SU-DHL-6 (cell line): ENCODE data around the gene MPO.

Experiments
- H2AFZ ChIP-seq: fragments of 200-600 bp; sonication (generic); 2 replicates; pipeline ENCODE4 v1.6.1; 2014; ENCODE audit warnings: low read depth, mild to moderate bottlenecking, moderate library complexity, mixed read lengths, antibody characterized with exemption, low read length; ENCODE audit not compliant: severe bottlenecking
- H3F3A ChIP-seq: fragments of 200-600 bp; shearing (Covaris generic); 2 replicates; pipeline ENCODE4 v1.6.0; 2016; ENCODE audit warnings: antibody characterized with exemption, mild to moderate bottlenecking; ENCODE audit not compliant: insufficient read depth
- H3K27ac ChIP-seq: fragments of 200-600 bp; sonication (generic); 2 replicates; pipeline ENCODE4 v1.5.1; 2016; ENCODE audit warnings: low read depth, mild to moderate bottlenecking, low read length, moderate library complexity, mixed read lengths
- H3K27me3 ChIP-seq: fragments of 200-600 bp; sonication (generic), shearing (Covaris generic); 2 replicates; pipeline ENCODE4 v1.6.0; 2014; ENCODE audit warnings: mild to moderate bottlenecking, low read length
- H3K36me3 ChIP-seq: fragments of 200-600 bp; sonication (generic); 2 replicates; pipeline ENCODE4 v1.6.1; 2014; ENCODE audit warnings: mild to moderate bottlenecking, low read length, mixed read lengths
- H3K4me2 ChIP-seq: fragments of 300-600, 200-600 bp; shearing (Covaris generic), sonication (generic); 2 replicates; pipeline ENCODE4 v1.6.0; 2014; ENCODE audit warnings: low read length, low read depth, mild to moderate bottlenecking; ENCODE audit not compliant: poor library complexity, severe bottlenecking
- H3K4me3 ChIP-seq: fragments of 200-600 bp; sonication (generic); 2 replicates; pipeline ENCODE4 v1.5.1; 2014; ENCODE audit warnings: antibody characterized with exemption, low read length, mild to moderate bottlenecking, mixed read lengths; ENCODE audit not compliant: insufficient read depth, poor library complexity, severe bottlenecking
- H3K79me2 ChIP-seq: fragments of 200-600 bp; sonication (generic); 2 replicates; pipeline ENCODE4 v1.6.1; 2014; ENCODE audit warnings: mild to moderate bottlenecking, low read length, moderate library complexity; ENCODE audit not compliant: insufficient read depth
- H3K9ac ChIP-seq: fragments of 200-600 bp; sonication (generic); 2 replicates; pipeline ENCODE4 v1.7.0; 2014; ENCODE audit warnings: mild to moderate bottlenecking, low read length
- H3K9me2 ChIP-seq: fragments of 200-600 bp; sonication (generic); replicated peaks from 2 replicates; pipeline ENCODE4 v1.6.1; 2014; ENCODE audit warnings: low read length; ENCODE audit not compliant: insufficient read depth
- H3K9me3 ChIP-seq: fragments of 200-600 bp; sonication (generic); 2 replicates; pipeline ENCODE4 v1.6.1; 2014; ENCODE audit warnings: low read length, mixed read lengths; ENCODE audit not compliant: insufficient read depth
- H4K20me1 ChIP-seq: fragments of 200-600 bp; sonication (generic); 2 replicates; pipeline ENCODE4 v1.6.1; 2014; ENCODE audit warnings: low read depth, mild to moderate bottlenecking, antibody characterized with exemption, low read length, moderate library complexity, mixed read lengths
- EZH2phosphoT487 ChIP-seq: fragments of 200-600 bp; sonication (generic), shearing (Covaris generic); conservative IDR thresholded peaks from 2 replicates; pipeline ENCODE4 v1.6.1; 2018; ENCODE audit warnings: mild to moderate bottlenecking, antibody characterized with exemption, low read length, moderate library complexity, mixed read lengths
- TF ChIP-seq, protein P1 (sequence below): fragments of 200-600 bp; sonication (generic); IDR thresholded peaks from one replicate; pipeline ENCODE4 v1.5.1; 2017; ENCODE audit warnings: antibody characterized with exemption, mild to moderate bottlenecking, low read length, moderate library complexity; ENCODE audit not compliant: insufficient read depth, poor library complexity, severe bottlenecking

Gene MPO

GRCh38 chr17:58235821-58236220 lies 44.9 kb downstream of the MPO start:
- no peak overlapping the region for H3K27ac ChIP-seq
- no peak overlapping the region for H2AFZ ChIP-seq
- no peaks in the 10 kb centered on the region for H4K20me1 ChIP-seq
- H3K79me2 ChIP-seq = no peaks in the 10 kb centered on the region
- no peaks in the 10 kb centered on the region for H3K9me2 ChIP-seq
- H3K9ac ChIP-seq = no peak overlapping the region
- H3K4me2 ChIP-seq = no peak overlapping the region
- TF ChIP-seq EZH2phosphoT487 = no peak
- TF ChIP-seq, protein P1, sequence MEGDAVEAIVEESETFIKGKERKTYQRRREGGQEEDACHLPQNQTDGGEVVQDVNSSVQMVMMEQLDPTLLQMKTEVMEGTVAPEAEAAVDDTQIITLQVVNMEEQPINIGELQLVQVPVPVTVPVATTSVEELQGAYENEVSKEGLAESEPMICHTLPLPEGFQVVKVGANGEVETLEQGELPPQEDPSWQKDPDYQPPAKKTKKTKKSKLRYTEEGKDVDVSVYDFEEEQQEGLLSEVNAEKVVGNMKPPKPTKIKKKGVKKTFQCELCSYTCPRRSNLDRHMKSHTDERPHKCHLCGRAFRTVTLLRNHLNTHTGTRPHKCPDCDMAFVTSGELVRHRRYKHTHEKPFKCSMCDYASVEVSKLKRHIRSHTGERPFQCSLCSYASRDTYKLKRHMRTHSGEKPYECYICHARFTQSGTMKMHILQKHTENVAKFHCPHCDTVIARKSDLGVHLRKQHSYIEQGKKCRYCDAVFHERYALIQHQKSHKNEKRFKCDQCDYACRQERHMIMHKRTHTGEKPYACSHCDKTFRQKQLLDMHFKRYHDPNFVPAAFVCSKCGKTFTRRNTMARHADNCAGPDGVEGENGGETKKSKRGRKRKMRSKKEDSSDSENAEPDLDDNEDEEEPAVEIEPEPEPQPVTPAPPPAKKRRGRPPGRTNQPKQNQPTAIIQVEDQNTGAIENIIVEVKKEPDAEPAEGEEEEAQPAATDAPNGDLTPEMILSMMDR = no peak
- H3K27me3 ChIP-seq = no peaks in the 10 kb centered on the region
- H3K36me3 ChIP-seq = no peaks in the 10 kb centered on the region
- no peaks in the 10 kb centered on the region for H3F3A ChIP-seq
- H3K9me3 ChIP-seq = no peaks in the 10 kb centered on the region
- H3K4me3 ChIP-seq = no peak overlapping the region

DNA sequence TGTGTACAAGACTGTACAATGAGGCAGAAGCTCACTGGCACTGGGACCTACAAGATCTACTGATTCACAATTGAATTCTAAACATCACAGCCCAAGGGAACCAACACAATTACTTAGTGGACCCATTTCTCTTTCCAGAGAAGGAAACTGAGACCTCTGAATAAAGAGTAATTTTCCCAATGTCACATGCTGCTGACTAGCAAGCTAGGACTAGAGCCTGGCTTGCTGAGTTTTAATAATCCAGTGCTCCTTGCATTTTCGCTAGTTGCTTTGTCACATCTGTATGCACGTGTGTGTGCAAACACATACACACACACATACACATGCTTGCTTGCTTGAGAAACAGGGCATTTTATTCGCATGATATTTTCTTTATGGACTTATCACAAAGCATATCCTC lies 46.2 kb downstream of the MPO start:
- no peak overlapping the region for H3K27ac ChIP-seq
- no peaks in the 10 kb centered on the region for H3K79me2 ChIP-seq
- H3K9me2 ChIP-seq = no peaks in the 10 kb centered on the region
- H3K27me3 ChIP-seq = no peaks in the 10 kb centered on the region
- H3K36me3 ChIP-seq = no peaks in the 10 kb centered on the region
- H3K9ac ChIP-seq = no peak overlapping the region
- TF ChIP-seq, protein P1 = no peak
- no peak for TF ChIP-seq EZH2phosphoT487
- H3K4me3 ChIP-seq = no peak overlapping the region
- H3K9me3 ChIP-seq = no peaks in the 10 kb centered on the region
- H2AFZ ChIP-seq = no peak overlapping the region
- no peaks in the 10 kb centered on the region for H4K20me1 ChIP-seq
- no peak overlapping the region for H3K4me2 ChIP-seq
- H3F3A ChIP-seq = no peaks in the 10 kb centered on the region

DNA sequence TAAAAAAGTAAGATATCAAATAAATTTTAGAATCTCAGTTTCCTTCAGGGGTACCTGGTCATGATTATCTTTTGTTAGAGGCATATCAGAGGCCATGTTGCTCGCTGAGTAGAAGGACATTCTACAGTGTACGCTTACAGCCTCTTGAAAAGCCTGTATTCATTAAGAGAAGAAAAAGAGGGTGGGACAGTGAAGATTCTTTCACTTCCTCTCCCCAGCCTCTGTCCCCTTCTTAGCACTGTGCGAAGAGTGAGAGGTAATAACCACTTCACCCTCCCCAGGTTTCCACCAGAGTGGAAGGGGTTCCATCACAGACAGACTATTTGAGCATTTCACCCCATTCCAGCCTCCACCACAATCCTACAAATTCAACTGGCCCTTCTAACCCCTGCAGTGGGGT lies 47.2 kb downstream of the MPO start:
- H3K4me2 ChIP-seq = no peak overlapping the region
- H3K9ac ChIP-seq = no peak overlapping the region
- no peaks in the 10 kb centered on the region for H3K27me3 ChIP-seq

More for the DNA sequence above, 47.2 kb downstream of the MPO start:
- Histone ChIP-seq H2AFZ (no peak overlapping the region), H3K9me2 (no peaks in the 10 kb centered on the region), H4K20me1 (no peaks in the 10 kb centered on the region), H3K27ac (no peak overlapping the region), H3K36me3 (no peaks in the 10 kb centered on the region), H3K79me2 (no peaks in the 10 kb centered on the region), H3K9me3 (no peaks in the 10 kb centered on the region), H3F3A (no peaks in the 10 kb centered on the region), H3K4me3 (no peak overlapping the region)
- TF ChIP-seq EZH2phosphoT487 = no peak
- TF ChIP-seq, protein P1 = no peak
